K562 (cell line): ENCODE results near the gene FTSJ1. TPM values are rescaled to one million over a fixed set of nuclear protein-coding genes. Genes with fewer than 3 reads are reported as not detected.
A peak's percentile ranks its signal among the peaks of the same experiment; 100 is the strongest.

ENCODE experiments used
- C11orf30 ChIP-seq: fragments of 450-650 bp; IDR thresholded peaks from 2 replicates; pipeline ENCODE4 v1.6.1; 2016; ENCODE audit warnings: low read depth, mild to moderate bottlenecking
- CBX5 ChIP-seq: IDR thresholded peaks from 2 replicates; pipeline ENCODE4 v1.6.1; 2014; ENCODE audit warnings: low read depth, borderline replicate concordance
- CTCFL ChIP-seq: IDR thresholded peaks from 2 replicates; pipeline ENCODE4 v1.6.1; 2011; ENCODE audit warnings: borderline replicate concordance, low read depth, mild to moderate bottlenecking, moderate library complexity, low read length; ENCODE audit not compliant: insufficient read depth, poor library complexity, severe bottlenecking
- HCFC1 ChIP-seq: IDR thresholded peaks from 2 replicates; pipeline ENCODE4 v1.6.1; 2012; ENCODE audit warnings: low read depth, low read length, improper control_type of control experiment
- HES1 ChIP-seq: fragments of 450-650 bp; IDR thresholded peaks from 2 replicates; pipeline ENCODE4 v1.6.1; 2016; ENCODE audit warnings: low read depth, mild to moderate bottlenecking, moderate library complexity
- MED1 ChIP-seq: sonication (generic); formaldehyde crosslinking; IDR thresholded peaks from 2 replicates; pipeline ENCODE4 v1.8.1; 2023; ENCODE audit warnings: missing genetic modification reagents, borderline replicate concordance
- MTF1 ChIP-seq: fragments of 250-450 bp; sonication (Bioruptor Pico); IDR thresholded peaks from 2 replicates; pipeline ENCODE4 v1.9.0; 2021; ENCODE audit warnings: moderate library complexity, mild to moderate bottlenecking, inconsistent platforms, borderline replicate concordance
- MXI1 ChIP-seq: IDR thresholded peaks from 2 replicates; pipeline ENCODE4 v1.6.1; 2011; ENCODE audit warnings: low read depth, mild to moderate bottlenecking, improper control_type of control experiment, low read length
- NCOA1 ChIP-seq: fragments of 450-650 bp; IDR thresholded peaks from 2 replicates; pipeline ENCODE4 v1.6.1; 2016; ENCODE audit warnings: low read depth
- NFE2 ChIP-seq: IDR thresholded peaks from 2 replicates; pipeline ENCODE4 v1.6.1; 2014; ENCODE audit warnings: antibody characterized with exemption, low read depth
- PHF20 ChIP-seq: fragments of 450-650 bp; IDR thresholded peaks from 2 replicates; pipeline ENCODE4 v1.6.1; 2018; ENCODE audit not compliant: partially characterized antibody
- PRMT5 ChIP-seq: sonication (generic); formaldehyde crosslinking; IDR thresholded peaks from 2 replicates; pipeline ENCODE4 v1.5.0; 2020; ENCODE audit warnings: missing genetic modification reagents
- SNRNP70 ChIP-seq: fragments of 200-400 bp; formaldehyde crosslinking; optimal IDR thresholded peaks from 2 replicates; pipeline ENCODE3; 2017; ENCODE audit warnings: low read depth, low read length
- SP2 ChIP-seq: IDR thresholded peaks from 2 replicates; pipeline ENCODE4 v1.6.1; 2011; ENCODE audit warnings: mild to moderate bottlenecking, low read depth, low read length, moderate library complexity; ENCODE audit not compliant: poor library complexity, severe bottlenecking; ENCODE audit errors: extremely low read depth
- TRIM24 ChIP-seq, 2 experiments: fragments of 450-650 bp; IDR thresholded peaks; 2 replicates each; pipeline ENCODE4 v1.6.1; 2016
- ZNF124 ChIP-seq: sonication (generic); formaldehyde crosslinking; IDR thresholded peaks from 2 replicates; pipeline ENCODE4 v1.8.1; 2022; ENCODE audit warnings: missing genetic modification reagents
- ZNF311 ChIP-seq: fragments of 250-450 bp; sonication (Bioruptor Pico); IDR thresholded peaks from 2 replicates; pipeline ENCODE4 v1.4.0; 2020; ENCODE audit warnings: mild to moderate bottlenecking, moderate library complexity
- ZNF318 ChIP-seq, 2 experiments: fragments of 450-650 bp; IDR thresholded peaks; 2 replicates each; pipeline ENCODE4 v1.6.1; 2016; ENCODE audit warnings: mild to moderate bottlenecking in 2 of 2, borderline replicate concordance in 1 of 2, low read depth in 1 of 2, moderate library complexity in 1 of 2
- polyA plus RNA-seq, 8 experiments: library from polyadenylated mRNA; depleted of rRNA in 4 of 8; stranded (reverse) in 5 of 8; unstranded in 3 of 8; fragments of >200 nt; fragmentation: Nextera tagmentation in 2 of 8; fragmentation: Illumina TruSeq in 1 of 8; extraction: Ambion mirVana in 2 of 8; extraction: Trizol in 1 of 8; gene quantifications; 2 replicates each; pipeline versions ENCODE4 v1.2.1 to v1.2.3, GENCODE V29; 2011 to 2014; ENCODE audit warnings: inconsistent platforms in 1 of 8, missing spikeins in 1 of 8
- total RNA-seq, 7 experiments: library from RNA; depleted of rRNA in 6 of 7; stranded (reverse); fragments of >200 nt in 6 of 7; fragmentation: Illumina TruSeq in 2 of 7; extraction: Trizol in 2 of 7; gene quantifications; 2 replicates each; pipeline versions ENCODE4 v1.2.1 to v1.2.3, GENCODE V29; 2011 to 2021; ENCODE audit warnings: low replicate concordance in 1 of 7

FTSJ1 gene
- total and polyA plus RNA-seq, 9 of the 15 experiments (the other 6 are each of a cell fraction or from before 2014, with no cell fraction given), result 12.2 to 95.6 (median 71.6) TPM

GRCh38 chrX:48475774-48476577 is at the start of gene FTSJ1 (continued):
- TF ChIP-seq TRIM24 (IDR thresholded peaks at IDR 0.05) (no peak), ZNF318 (IDR thresholded peaks at IDR 0.05; ENCODE audit: borderline replicate concordance in 1 of 2, low read depth in 1 of 2) (no peak), ZNF311 (CRISPR knock-in tag) (no peak), CTCFL (no peak), PHF20 (peak; percentile 68), HES1 (no peak), MTF1 (CRISPR knock-in tag) (no peak), MED1 (CRISPR knock-in tag) (no peak), PRMT5 (CRISPR knock-in tag) (no peak), SNRNP70 (no peak), HCFC1 (peak; percentile 90), CBX5 (no peak), ZNF124 (CRISPR knock-in tag) (no peak), MXI1 (no peak), SP2 (no peak), NCOA1 (no peak), NFE2 (0 out of 2 replicates have a peak, but pooled peaks have one; percentile 4), C11orf30 (peak; percentile 82)
